Endothelial cell of umbilical vein (primary cell): Measurements from ENCODE around the gene CTNNB1. TPM values are rescaled to one million over a fixed set of nuclear protein-coding genes. Genes with fewer than 3 reads are reported as not detected.

Source experiments
- BruUV-seq: library from RNA; stranded (reverse); fragments of 400-500 nt; replicated peaks from 2 replicates; lab custom pipeline; 2021; lab: Mats Ljungman, UMichigan
- CTCF ChIA-PET: fragments of 300-600, 350-600 bp; sonication (Branson Sonifier 250); formaldehyde crosslinking; loops from one replicate; lab custom pipeline; 2021; ENCODE audit warnings: antibody characterized with exemption, inconsistent platforms; lab: Charles Lee
- POLR2A ChIA-PET: fragments of 300-600, 350-600 bp; sonication (Branson Sonifier 250); formaldehyde crosslinking; loops from one replicate; lab custom pipeline; 2021; ENCODE audit warnings: antibody characterized with exemption, inconsistent platforms; lab: Charles Lee
- DNase-seq: peaks from one replicate; pipeline ENCODE4 v3.0.0-alpha.2; 2011; ENCODE audit warnings: low read depth, low spot score
- FAIRE-seq: peaks from 2 replicates; lab custom pipeline; 2011; peaks lifted over from hg19 to GRCh38; lab: Jason Lieb, UNC
- H2AFZ ChIP-seq: 2 replicates; pipeline ENCODE4 v1.6.0; 2012; ENCODE audit warnings: low read depth, low read length, control low read depth, inconsistent platforms
- H3K27ac ChIP-seq: 2 replicates; pipeline ENCODE4 v1.5.1; 2011; ENCODE audit warnings: low read depth, mild to moderate bottlenecking, control low read depth, low read length, moderate library complexity; ENCODE audit not compliant: insufficient read depth
- H3K27me3 ChIP-seq, 2 experiments: 2 replicates each; pipeline versions ENCODE4 v1.6.0 to v1.6.1; 2011; ENCODE audit warnings: low read length in 2 of 2, mixed read lengths in 1 of 2; ENCODE audit not compliant: control insufficient read depth in 2 of 2, insufficient read depth in 2 of 2
- H3K36me3 ChIP-seq, 2 experiments: 2 replicates in 1 of 2; 3 replicates in 1 of 2; pipeline ENCODE4 v1.5.1; 2011; ENCODE audit warnings: low read length in 2 of 2, mild to moderate bottlenecking in 1 of 2, moderate library complexity in 1 of 2; ENCODE audit not compliant: control insufficient read depth in 2 of 2, insufficient read depth in 2 of 2; ENCODE audit errors: extremely low read depth in 1 of 2
- H3K4me1 ChIP-seq: 3 replicates; pipeline ENCODE4 v1.5.1; 2011; ENCODE audit warnings: mild to moderate bottlenecking, low read length; ENCODE audit not compliant: control insufficient read depth, insufficient read depth; ENCODE audit errors: extremely low read depth
- H3K4me2 ChIP-seq: 2 replicates; pipeline ENCODE4 v1.6.1; 2011; ENCODE audit warnings: low read length, control low read depth, mixed read lengths; ENCODE audit not compliant: insufficient read depth
- H3K4me3 ChIP-seq, 3 experiments: fragments of 200-600 bp in 1 of 3; sonication (generic), shearing (Covaris generic) in 1 of 3; replicated peaks in 1 of 3; 2 replicates each; pipeline ENCODE4 v1.5.1; 2011 to 2016; ENCODE audit warnings: control low read depth in 3 of 3, low read length in 3 of 3, mild to moderate bottlenecking in 2 of 3, inconsistent platforms in 1 of 3, low read depth in 1 of 3, moderate library complexity in 1 of 3; ENCODE audit not compliant: insufficient read depth in 1 of 3
- H3K79me2 ChIP-seq: 2 replicates; pipeline ENCODE4 v1.6.0; 2012; ENCODE audit warnings: low read length, inconsistent platforms; ENCODE audit not compliant: control insufficient read depth, insufficient read depth
- H3K9ac ChIP-seq: replicated peaks from 2 replicates; pipeline ENCODE3; 2011; ENCODE audit warnings: low read length, control low read depth; ENCODE audit not compliant: insufficient read depth; ENCODE audit errors: extremely low read depth
- H3K9me1 ChIP-seq: replicated peaks from 3 replicates; pipeline ENCODE4 v1.6.0; 2011; ENCODE audit warnings: mild to moderate bottlenecking, low read length; ENCODE audit not compliant: control insufficient read depth, insufficient read depth; ENCODE audit errors: extremely low read depth
- H3K9me3 ChIP-seq: replicated peaks from 2 replicates; pipeline ENCODE4 v1.5.1; 2012; ENCODE audit warnings: low read length, inconsistent platforms; ENCODE audit not compliant: control insufficient read depth, insufficient read depth
- H4K20me1 ChIP-seq: replicated peaks from 2 replicates; pipeline ENCODE3; 2011; ENCODE audit warnings: mild to moderate bottlenecking, low read length; ENCODE audit not compliant: control insufficient read depth, insufficient read depth; ENCODE audit errors: extremely low read depth
- CTCF ChIP-seq, 2 donors: IDR thresholded peaks; 1 replicate in 1 of 2; 2 replicates in 1 of 2; pipeline ENCODE4 v1.5.1; 2011; ENCODE audit warnings: low read length in 2 of 2, mild to moderate bottlenecking in 2 of 2, moderate library complexity in 2 of 2, control low read depth in 1 of 2, inconsistent platforms in 1 of 2, low read depth in 1 of 2; ENCODE audit not compliant: insufficient read depth in 1 of 2; ENCODE audit errors: extremely low read depth in 1 of 2
- EZH2 ChIP-seq: IDR thresholded peaks from 2 replicates; pipeline ENCODE4 v1.6.1; 2012; ENCODE audit warnings: borderline replicate concordance, low read depth, mild to moderate bottlenecking, moderate library complexity, low read length, inconsistent platforms; ENCODE audit not compliant: severe bottlenecking
- FOS ChIP-seq: IDR thresholded peaks from 2 replicates; pipeline ENCODE4 v1.6.1; 2011; ENCODE audit warnings: mild to moderate bottlenecking, low read length, moderate library complexity, borderline replicate concordance; ENCODE audit not compliant: insufficient read depth
- GATA2 ChIP-seq: IDR thresholded peaks from 2 replicates; pipeline ENCODE4 v1.7.0; 2011; ENCODE audit warnings: low read depth, mild to moderate bottlenecking, moderate library complexity, mixed read lengths, low read length; ENCODE audit not compliant: insufficient read length, insufficient read depth
- JUN ChIP-seq: IDR thresholded peaks from 2 replicates; pipeline ENCODE4 v1.6.1; 2011; ENCODE audit warnings: borderline replicate concordance, low read depth; ENCODE audit not compliant: insufficient read length, insufficient read depth
- MYC ChIP-seq: IDR thresholded peaks from one replicate; pipeline ENCODE4 v1.6.1; 2011; ENCODE audit warnings: mild to moderate bottlenecking, low read depth, low read length
- POLR2A ChIP-seq: IDR thresholded peaks from 2 replicates; pipeline ENCODE4 v1.6.1; 2012; ENCODE audit warnings: low read depth, mild to moderate bottlenecking, control low read depth, low read length
- POLR2AphosphoS5 ChIP-seq: IDR thresholded peaks from 2 replicates; pipeline ENCODE4 v1.6.1; 2012; ENCODE audit warnings: low read depth, mild to moderate bottlenecking, control low read depth, low read length, moderate library complexity; ENCODE audit not compliant: insufficient read depth
- dilution Hi-C: fragments of 300-500 bp; cut with MboI; formaldehyde crosslinking; loops from one replicate; pipeline ENCODE4 v1.15.0; 2019; ENCODE audit warnings: low sequenced_read_pairs; ENCODE audit not compliant: extremely low pct_ligation_motif_present
- intact Hi-C: fragments of 100-400 bp; cut with micrococcal nuclease; formaldehyde crosslinking; loops from one replicate; pipeline ENCODE4 v1.10.0; 2022
- polyA plus RNA-seq, 4 experiments: library from polyadenylated mRNA; depleted of rRNA in 3 of 4; stranded (reverse) in 3 of 4; unstranded in 1 of 4; fragments of >200 nt; gene quantifications; 2 replicates each; pipeline versions ENCODE4 v1.2.1 to v1.2.3, GENCODE V29; 2011 to 2012; ENCODE audit warnings: missing spikeins in 1 of 4
- total RNA-seq: library from RNA; stranded (reverse); gene quantifications from 2 replicates; pipeline ENCODE4 v1.2.3, GENCODE V29; 2021
- TF ChIP-seq, protein P1 (sequence below): IDR thresholded peaks from 2 replicates; pipeline ENCODE4 v1.6.1; 2011; ENCODE audit not compliant: insufficient read depth, insufficient read length

CTNNB1 gene
- total and polyA plus RNA-seq, 2 donors (not counting 3 experiments of a cell fraction or from before 2014, with no cell fraction given): 513 to 906 TPM

DNA sequence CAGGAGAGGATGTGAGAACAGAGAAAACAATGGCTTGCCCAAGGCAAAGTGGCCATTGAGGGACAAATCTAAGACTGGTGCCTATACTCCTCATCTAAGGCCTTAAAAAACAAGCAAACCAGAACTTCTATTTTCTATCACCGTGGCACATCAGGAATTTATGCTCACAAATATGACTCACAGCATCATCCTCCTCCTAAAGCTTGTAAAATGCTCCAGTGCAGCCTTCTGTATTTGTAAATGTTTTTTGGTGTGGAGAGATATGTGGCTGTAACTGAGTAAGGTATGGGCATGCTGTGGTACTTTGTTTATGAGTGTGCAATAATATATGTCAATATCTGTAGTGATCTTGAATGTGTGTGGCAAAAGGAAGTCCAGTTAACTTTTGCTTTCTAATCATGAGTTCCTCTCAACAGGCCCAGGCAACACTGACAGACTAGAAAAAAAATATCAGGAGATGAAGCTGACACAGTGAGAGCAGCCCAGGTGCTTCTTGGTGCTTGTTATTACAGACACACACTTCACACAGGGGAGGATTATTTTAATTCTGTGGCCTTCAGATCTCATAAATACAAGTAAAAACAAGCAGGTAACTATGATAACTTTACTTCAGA lies 60.3 kb downstream of the CTNNB1 start:
- no peak overlapping the region for H3K27ac ChIP-seq
- no peaks in the 10 kb centered on the region for H3K4me1 ChIP-seq
- no peak overlapping the region for H3K4me2 ChIP-seq
- BruUV-seq: no TSS peak
- H3K4me3 ChIP-seq: no peak overlapping the region
- no peak overlapping the region for H2AFZ ChIP-seq
- no peaks in the 10 kb centered on the region for H3K9me1 ChIP-seq
- TF ChIP-seq, protein P1, sequence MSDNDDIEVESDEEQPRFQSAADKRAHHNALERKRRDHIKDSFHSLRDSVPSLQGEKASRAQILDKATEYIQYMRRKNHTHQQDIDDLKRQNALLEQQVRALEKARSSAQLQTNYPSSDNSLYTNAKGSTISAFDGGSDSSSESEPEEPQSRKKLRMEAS: no peak
- no peak for TF ChIP-seq CTCF (IDR thresholded peaks at IDR 0.05; ENCODE audit: extremely low read depth in 1 of 2, insufficient read depth in 1 of 2, low read depth in 1 of 2, low read length in 2 of 2)
- TF ChIP-seq FOS: no peak
- dilution Hi-C loops (no loop called here), intact Hi-C loops (no loop called here)
- H4K20me1 ChIP-seq: no peaks in the 10 kb centered on the region
- FAIRE-seq (no peak), DNase-seq (no peak)
- no peaks in the 10 kb centered on the region for H3K36me3 ChIP-seq
- no peaks in the 10 kb centered on the region for H3K79me2 ChIP-seq
- H3K9me3 ChIP-seq: no peaks in the 10 kb centered on the region
- H3K27me3 ChIP-seq: no peaks in the 10 kb centered on the region
- POLR2A ChIA-PET: no interaction called here
- H3K9ac ChIP-seq: no peak overlapping the region
- CTCF ChIA-PET: no interaction called here

DNA sequence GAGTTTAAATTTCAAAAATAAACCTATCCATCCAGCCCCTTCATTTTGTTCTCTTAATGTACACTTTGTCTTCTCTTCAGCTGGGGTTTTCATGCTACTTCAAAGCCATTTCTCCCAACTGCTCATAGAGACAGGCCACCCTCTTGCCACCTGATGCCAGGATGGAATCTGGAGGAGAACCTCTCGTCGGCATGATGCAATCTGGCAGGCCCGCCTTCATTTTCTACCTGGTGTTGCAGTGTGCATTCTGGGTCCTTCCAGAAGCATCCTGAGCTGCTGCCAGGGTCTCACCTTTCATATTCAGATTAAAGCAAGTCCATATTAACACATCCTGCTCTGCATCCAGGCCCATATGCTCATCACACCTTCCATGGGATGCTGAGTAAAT lies 60.8 kb downstream of the CTNNB1 start:
- Histone ChIP-seq H3K4me3 (no peak overlapping the region), H4K20me1 (no peaks in the 10 kb centered on the region), H3K9me1 (no peaks in the 10 kb centered on the region), H3K27me3 (no peaks in the 10 kb centered on the region), H3K9me3 (no peaks in the 10 kb centered on the region), H3K36me3 (no peaks in the 10 kb centered on the region), H3K4me2 (no peak overlapping the region), H3K27ac (no peak overlapping the region), H2AFZ (no peak overlapping the region), H3K9ac (no peak overlapping the region), H3K4me1 (no peaks in the 10 kb centered on the region), H3K79me2 (no peaks in the 10 kb centered on the region)
- intact Hi-C loops: no loop called here
- dilution Hi-C loops: no loop called here
- ChIA-PET POLR2A (no interaction called here), CTCF (no interaction called here)
- no peak for DNase-seq
- no peak for FAIRE-seq
- TF ChIP-seq MYC: no peak
- TF ChIP-seq POLR2A: no peak
- no peak for TF ChIP-seq GATA2
- no peak for TF ChIP-seq EZH2
- TF ChIP-seq CTCF (IDR thresholded peaks at IDR 0.05; ENCODE audit: extremely low read depth in 1 of 2, insufficient read depth in 1 of 2, low read depth in 1 of 2, low read length in 2 of 2): no peak
- no peak for TF ChIP-seq JUN
- TF ChIP-seq, protein P1: no peak
- TF ChIP-seq POLR2AphosphoS5: no peak
- no peak for TF ChIP-seq FOS
- BruUV-seq: no TSS peak
